ENCODE results near the gene CRYBG2.

Gene CRYBG2

DNA sequence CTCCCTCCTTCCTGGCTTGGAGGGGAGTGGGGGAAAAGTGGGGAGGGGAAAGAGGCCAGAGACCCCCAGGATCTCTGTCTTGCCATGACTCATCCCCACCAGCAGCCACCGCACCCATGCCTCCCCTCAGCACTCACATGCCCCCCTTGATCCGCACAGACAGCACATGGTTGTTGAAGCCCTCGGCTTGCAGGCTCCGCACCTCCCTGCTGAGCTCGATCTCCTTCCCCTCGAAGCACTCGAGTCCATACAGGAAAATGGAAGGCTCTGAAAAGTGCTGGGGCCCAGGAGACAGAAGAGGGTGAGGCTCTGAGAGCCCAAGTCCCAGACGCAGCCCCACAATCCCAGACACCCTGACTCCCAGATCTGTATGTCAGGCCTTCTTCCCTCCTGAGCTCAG lies 25.3 kb downstream of the CRYBG2 start:
- peak overlapping the region; percentile 40 for H3K9ac ChIP-seq (ENCODE audit: low read depth, low read length)
- peak; percentile 14 for DNase-seq
- peaks cover 3% of the 10 kb centered on the region for H3K27me3 ChIP-seq (ENCODE audit: insufficient read depth, low read length, poor library complexity)
- H2AFZ ChIP-seq (ENCODE audit: low read depth, low read length): peak overlapping the region; percentile 84
- peak overlapping the region; percentile 80 for H3K27ac ChIP-seq (ENCODE audit: low read length)
- no peaks in the 10 kb centered on the region for H3K36me3 ChIP-seq (ENCODE audit: insufficient read depth, low read length)
- no peaks in the 10 kb centered on the region for H4K20me1 ChIP-seq (ENCODE audit: insufficient read depth, low read length)
- ATAC-seq (ENCODE audit: insufficient read depth, low read depth): no peak
- H3K4me2 ChIP-seq (ENCODE audit: insufficient read depth, low read length): 0 out of 2 replicates have a peak overlapping the region, but pooled peaks have one; percentile 51
- H3K4me3 ChIP-seq (ENCODE audit: low read depth in 1 of 2, low read length in 2 of 2): no peak overlapping the region
- H3K79me2 ChIP-seq (ENCODE audit: insufficient read depth, low read length): no peaks in the 10 kb centered on the region
- TF ChIP-seq EZH2 (IDR thresholded peaks at IDR 0.05; ENCODE audit: borderline replicate concordance, low read depth, low read length, severe bottlenecking): no peak
- TF ChIP-seq, protein P1, sequence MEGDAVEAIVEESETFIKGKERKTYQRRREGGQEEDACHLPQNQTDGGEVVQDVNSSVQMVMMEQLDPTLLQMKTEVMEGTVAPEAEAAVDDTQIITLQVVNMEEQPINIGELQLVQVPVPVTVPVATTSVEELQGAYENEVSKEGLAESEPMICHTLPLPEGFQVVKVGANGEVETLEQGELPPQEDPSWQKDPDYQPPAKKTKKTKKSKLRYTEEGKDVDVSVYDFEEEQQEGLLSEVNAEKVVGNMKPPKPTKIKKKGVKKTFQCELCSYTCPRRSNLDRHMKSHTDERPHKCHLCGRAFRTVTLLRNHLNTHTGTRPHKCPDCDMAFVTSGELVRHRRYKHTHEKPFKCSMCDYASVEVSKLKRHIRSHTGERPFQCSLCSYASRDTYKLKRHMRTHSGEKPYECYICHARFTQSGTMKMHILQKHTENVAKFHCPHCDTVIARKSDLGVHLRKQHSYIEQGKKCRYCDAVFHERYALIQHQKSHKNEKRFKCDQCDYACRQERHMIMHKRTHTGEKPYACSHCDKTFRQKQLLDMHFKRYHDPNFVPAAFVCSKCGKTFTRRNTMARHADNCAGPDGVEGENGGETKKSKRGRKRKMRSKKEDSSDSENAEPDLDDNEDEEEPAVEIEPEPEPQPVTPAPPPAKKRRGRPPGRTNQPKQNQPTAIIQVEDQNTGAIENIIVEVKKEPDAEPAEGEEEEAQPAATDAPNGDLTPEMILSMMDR (IDR thresholded peaks at IDR 0.05; ENCODE audit: borderline replicate concordance, extremely low read depth, low read length, poor library complexity, severe bottlenecking): no peak
- no peaks in the 10 kb centered on the region for H3K9me3 ChIP-seq (ENCODE audit: insufficient read depth, low read length, severe bottlenecking)
- H3K4me1 ChIP-seq (ENCODE audit: insufficient read depth, low read length): peaks cover 25% of the 10 kb centered on the region

- H3K4me1 ChIP-seq (ENCODE audit: insufficient read depth, low read length): peaks cover 25% of the 10 kb centered on the region
- H3K9ac ChIP-seq (ENCODE audit: low read depth, low read length): peak overlapping the region; percentile 40
- H3K79me2 ChIP-seq (ENCODE audit: insufficient read depth, low read length): no peaks in the 10 kb centered on the region
- peak; percentile 83 for DNase-seq
- H3K27me3 ChIP-seq (ENCODE audit: insufficient read depth, low read length, poor library complexity): peaks cover 3% of the 10 kb centered on the region
- H3K36me3 ChIP-seq (ENCODE audit: insufficient read depth, low read length): no peaks in the 10 kb centered on the region
- TF ChIP-seq, protein P1 (IDR thresholded peaks at IDR 0.05; ENCODE audit: borderline replicate concordance, extremely low read depth, low read length, poor library complexity, severe bottlenecking): peak; percentile 79
- TF ChIP-seq EZH2 (IDR thresholded peaks at IDR 0.05; ENCODE audit: borderline replicate concordance, low read depth, low read length, severe bottlenecking): no peak
- no peak overlapping the region for H3K4me3 ChIP-seq (ENCODE audit: low read depth in 1 of 2, low read length in 2 of 2)
- peak overlapping the region; percentile 84 for H2AFZ ChIP-seq (ENCODE audit: low read depth, low read length)
- peak overlapping the region; percentile 80 for H3K27ac ChIP-seq (ENCODE audit: low read length)
- no peaks in the 10 kb centered on the region for H4K20me1 ChIP-seq (ENCODE audit: insufficient read depth, low read length)
- H3K9me3 ChIP-seq (ENCODE audit: insufficient read depth, low read length, severe bottlenecking): no peaks in the 10 kb centered on the region
- peak overlapping the region; percentile 51 for H3K4me2 ChIP-seq (ENCODE audit: insufficient read depth, low read length)
- ATAC-seq (ENCODE audit: insufficient read depth, low read depth): peak; percentile 97
These were observed 26.0 kb downstream of the CRYBG2 start for GRCh38 chr1:26327956-26328362.

DNA sequence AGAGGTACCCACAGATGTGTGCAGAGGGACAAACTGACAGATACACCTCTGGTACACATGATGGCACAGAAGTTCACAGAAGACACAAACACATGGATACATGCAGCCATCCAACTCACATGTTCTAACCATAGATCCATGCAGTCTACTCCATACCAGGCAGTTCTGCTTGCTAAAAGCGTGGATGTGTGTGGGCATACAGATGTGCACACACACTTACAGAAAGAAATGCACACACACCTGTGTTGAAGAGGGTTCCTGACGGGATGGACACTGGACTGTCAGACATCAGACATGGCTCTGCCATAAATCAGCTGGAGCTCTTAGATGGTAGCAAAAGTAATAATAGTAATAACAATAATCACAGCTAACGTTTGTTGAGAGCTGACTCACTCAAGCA lies 29.4 kb downstream of the CRYBG2 start:
- no peak for ATAC-seq (ENCODE audit: insufficient read depth, low read depth)

More for the DNA sequence above, 29.4 kb downstream of the CRYBG2 start:
- TF ChIP-seq, protein P1 (IDR thresholded peaks at IDR 0.05; ENCODE audit: borderline replicate concordance, extremely low read depth, low read length, poor library complexity, severe bottlenecking): no peak
- no peak for TF ChIP-seq EZH2 (IDR thresholded peaks at IDR 0.05; ENCODE audit: borderline replicate concordance, low read depth, low read length, severe bottlenecking)
- Histone ChIP-seq H2AFZ (ENCODE audit: low read depth, low read length) (no peak overlapping the region), H3K27ac (ENCODE audit: low read length) (no peak overlapping the region), H3K4me3 (ENCODE audit: low read depth in 1 of 2, low read length in 2 of 2) (no peak overlapping the region), H3K9ac (ENCODE audit: low read depth, low read length) (no peak overlapping the region), H3K4me1 (ENCODE audit: insufficient read depth, low read length) (peaks cover 31% of the 10 kb centered on the region), H3K4me2 (ENCODE audit: insufficient read depth, low read length) (no peak overlapping the region), H4K20me1 (ENCODE audit: insufficient read depth, low read length) (no peaks in the 10 kb centered on the region), H3K36me3 (ENCODE audit: insufficient read depth, low read length) (no peaks in the 10 kb centered on the region), H3K79me2 (ENCODE audit: insufficient read depth, low read length) (no peaks in the 10 kb centered on the region), H3K27me3 (ENCODE audit: insufficient read depth, low read length, poor library complexity) (no peaks in the 10 kb centered on the region), H3K9me3 (ENCODE audit: insufficient read depth, low read length, severe bottlenecking) (no peaks in the 10 kb centered on the region)
- DNase-seq: no peak
